GM12878 (cell line): ENCODE measurements around the gene KRTAP5-6. TPM values are rescaled to one million over a fixed set of nuclear protein-coding genes. Genes with fewer than 3 reads are reported as not detected.

Source experiments
- ATAC-seq: fragments of 200-7000 bp; cut with Tn5 transposase; 3 replicates; pipeline ENCODE4 v1.9.1; 2020; ENCODE audit warnings: mild to moderate bottlenecking, moderate library complexity
- BruUV-seq: library from RNA; stranded (reverse); fragments of 400-500 nt; replicated peaks from 2 replicates; lab custom pipeline; 2021; lab: Mats Ljungman, UMichigan
- CTCF ChIA-PET: fragments of 300-600 bp; sonication (Branson Sonifier 250); formaldehyde crosslinking; extraction: SDS; loops from one replicate; lab custom pipeline; 2021; ENCODE audit warnings: inconsistent platforms; lab: Yijun Ruan, JAX
- POLR2A ChIA-PET: fragments of 350-600 bp; formaldehyde crosslinking; extraction: SDS; loops from one replicate; lab custom pipeline; 2021; ENCODE audit warnings: inconsistent platforms; lab: Charles Lee
- RAD21 ChIA-PET: fragments of 300-600 bp; sonication (Branson Sonifier 250); formaldehyde crosslinking; loops from one replicate; lab custom pipeline; 2023; ENCODE audit warnings: antibody characterized with exemption; ENCODE audit not compliant: unreplicated experiment; lab: Charles Lee
- SMC1A ChIA-PET: fragments of 300-600 bp; sonication (Branson Sonifier 250); formaldehyde crosslinking; loops from one replicate; lab custom pipeline; 2023; ENCODE audit not compliant: unreplicated experiment, uncharacterized antibody; lab: Charles Lee
- DNase-seq: peaks from one replicate; pipeline ENCODE4 v3.0.0-alpha.2; 2011; ENCODE audit warnings: low read depth, low spot score
- FAIRE-seq: peaks from 3 replicates; lab custom pipeline; 2011; peaks lifted over from hg19 to GRCh38; lab: Jason Lieb, UNC
- H2AFZ ChIP-seq: 2 replicates; pipeline ENCODE4 v1.6.0; 2011; ENCODE audit warnings: low read depth, low read length, control low read depth; ENCODE audit not compliant: control insufficient read depth
- H3K27ac ChIP-seq: 2 replicates; pipeline ENCODE4 v1.5.1; 2011; ENCODE audit warnings: control low read depth; ENCODE audit not compliant: control insufficient read depth, insufficient read depth
- H3K27me3 ChIP-seq, 2 experiments: replicated peaks in 1 of 2; 2 replicates each; pipeline versions ENCODE4 v1.6.0 to v1.6.1; 2011; ENCODE audit warnings: low read length in 1 of 2; ENCODE audit not compliant: control insufficient read depth in 2 of 2, insufficient read depth in 2 of 2
- H3K36me3 ChIP-seq, 2 experiments: 2 replicates each; pipeline ENCODE4 v1.5.1; 2011; ENCODE audit warnings: low read length in 1 of 2; ENCODE audit not compliant: control insufficient read depth in 2 of 2, insufficient read depth in 2 of 2
- H3K4me1 ChIP-seq: 2 replicates; pipeline ENCODE4 v1.6.1; 2011; ENCODE audit warnings: mild to moderate bottlenecking, low read length, moderate library complexity, mixed read lengths; ENCODE audit not compliant: control insufficient read depth, insufficient read depth
- H3K4me2 ChIP-seq: 2 replicates; pipeline ENCODE4 v1.6.0; 2011; ENCODE audit warnings: control low read depth; ENCODE audit not compliant: control insufficient read depth, insufficient read depth
- H3K4me3 ChIP-seq: fragments of 200-600 bp; sonication (generic); 2 replicates; pipeline ENCODE4 v1.5.1; 2016
- H3K79me2 ChIP-seq: 2 replicates; pipeline ENCODE4 v1.6.0; 2011; ENCODE audit warnings: low read length; ENCODE audit not compliant: control insufficient read depth, insufficient read depth
- H3K9ac ChIP-seq: 2 replicates; pipeline ENCODE4 v1.8.0; 2011; ENCODE audit warnings: low read length, control low read depth, mixed read lengths; ENCODE audit not compliant: control insufficient read depth, insufficient read depth
- H3K9me3 ChIP-seq: replicated peaks from 3 replicates; pipeline ENCODE4 v1.5.1; 2011; ENCODE audit warnings: mild to moderate bottlenecking, low read length; ENCODE audit not compliant: control insufficient read depth, insufficient read depth
- H4K20me1 ChIP-seq: 2 replicates; pipeline ENCODE4 v1.6.0; 2011; ENCODE audit not compliant: control insufficient read depth, insufficient read depth
- BCL3 ChIP-seq: IDR thresholded peaks from 2 replicates; pipeline ENCODE4 v1.6.1; 2011; ENCODE audit warnings: borderline replicate concordance, low read depth, mild to moderate bottlenecking, moderate library complexity, low read length; ENCODE audit not compliant: insufficient read depth, poor library complexity, severe bottlenecking
- CHD1 ChIP-seq: IDR thresholded peaks from 2 replicates; pipeline ENCODE4 v1.6.1; 2012; ENCODE audit warnings: low read depth, low read length, improper control_type of control experiment
- HCFC1 ChIP-seq: fragments of 150-350 bp; IDR thresholded peaks from 2 replicates; pipeline ENCODE4 v1.6.1; 2014; ENCODE audit warnings: low read length
- NFIC ChIP-seq: IDR thresholded peaks from 2 replicates; pipeline ENCODE4 v1.6.1; 2012; ENCODE audit warnings: low read depth, mild to moderate bottlenecking, inconsistent platforms, low read length, moderate library complexity
- PAX5 ChIP-seq: IDR thresholded peaks from 2 replicates; pipeline ENCODE4 v1.6.1; 2011; ENCODE audit warnings: low read depth, low read length, borderline replicate concordance
- PRDM15 ChIP-seq: fragments of 450-650 bp; formaldehyde crosslinking; IDR thresholded peaks from 2 replicates; pipeline ENCODE4 v1.4.0; 2020; ENCODE audit warnings: mild to moderate bottlenecking, moderate library complexity
- RAD21 ChIP-seq: IDR thresholded peaks from 2 replicates; pipeline ENCODE4 v1.6.1; 2011; ENCODE audit warnings: mild to moderate bottlenecking, low read depth, low read length, moderate library complexity; ENCODE audit not compliant: insufficient read depth
- RB1 ChIP-seq: fragments of 450-650 bp; formaldehyde crosslinking; IDR thresholded peaks from 2 replicates; pipeline ENCODE4 v1.6.1; 2017; ENCODE audit warnings: mild to moderate bottlenecking, borderline replicate concordance
- RBBP5 ChIP-seq: fragments of 200-600 bp; sonication (generic); conservative IDR thresholded peaks from 2 replicates; pipeline ENCODE4 v1.6.1; 2016
- WGBS: methylation state at CpG from one replicate; pipeline ENCODE4 v1.1.6; 2016; ENCODE audit warnings: low lambda C conversion rate; ENCODE audit not compliant: insufficient replicate concordance, insufficient coverage; ENCODE audit errors: missing lambda C conversion rate; 5-methylcytosine and 5-hydroxymethylcytosine counted together
- in situ Hi-C: fragments of 300-500 bp; cut with MboI; formaldehyde crosslinking; loops from 9 replicates; pipeline ENCODE4 v1.14.3; 2018; ENCODE audit warnings: mixed read lengths
- intact Hi-C: fragments of 100-400 bp; cut with micrococcal nuclease; formaldehyde crosslinking; loops from one replicate; pipeline ENCODE4 v1.14.2; 2022; ENCODE audit not compliant: unreplicated experiment
- polyA plus RNA-seq, 11 experiments: library from polyadenylated mRNA; depleted of rRNA in 4 of 11; unstranded in 6 of 11; stranded (reverse) in 5 of 11; fragments of >200 nt; fragmentation: Nextera tagmentation in 4 of 11; fragmentation: Illumina TruSeq in 1 of 11; extraction: Ambion mirVana in 4 of 11; extraction: Trizol in 1 of 11; gene quantifications; 1 replicate in 1 of 11; 2 replicates in 10 of 11; pipeline versions ENCODE4 v1.2.1 to v1.2.3, GENCODE V29; 2011 to 2016; ENCODE audit warnings: inconsistent platforms in 2 of 11, missing spikeins in 2 of 11, low read depth in 1 of 11
- total RNA-seq, 4 experiments: library from RNA; depleted of rRNA in 3 of 4; stranded (reverse); fragments of >200 nt in 3 of 4; fragmentation: Illumina TruSeq in 1 of 4; extraction: Trizol in 1 of 4; gene quantifications; 2 replicates each; pipeline versions ENCODE4 v1.2.1 to v1.2.3, GENCODE V29; 2013 to 2021
- TF ChIP-seq, protein P1 (sequence below): fragments of 450-650 bp; IDR thresholded peaks from 2 replicates; pipeline ENCODE4 v1.6.1; 2017; ENCODE audit warnings: borderline replicate concordance
- TF ChIP-seq, protein P2 (sequence below): IDR thresholded peaks from 2 replicates; pipeline ENCODE4 v1.6.1; 2012; ENCODE audit warnings: mild to moderate bottlenecking, low read depth, low read length
- TF ChIP-seq, protein P3 (sequence below): IDR thresholded peaks from 2 replicates; pipeline ENCODE4 v1.6.1; 2012; ENCODE audit warnings: low read depth, low read length, improper control_type of control experiment

KRTAP5-6 gene
- total and polyA plus RNA-seq, 10 of the 15 experiments (the other 5 are each of a cell fraction or from before 2014, with no cell fraction given) = not detected

DNA sequence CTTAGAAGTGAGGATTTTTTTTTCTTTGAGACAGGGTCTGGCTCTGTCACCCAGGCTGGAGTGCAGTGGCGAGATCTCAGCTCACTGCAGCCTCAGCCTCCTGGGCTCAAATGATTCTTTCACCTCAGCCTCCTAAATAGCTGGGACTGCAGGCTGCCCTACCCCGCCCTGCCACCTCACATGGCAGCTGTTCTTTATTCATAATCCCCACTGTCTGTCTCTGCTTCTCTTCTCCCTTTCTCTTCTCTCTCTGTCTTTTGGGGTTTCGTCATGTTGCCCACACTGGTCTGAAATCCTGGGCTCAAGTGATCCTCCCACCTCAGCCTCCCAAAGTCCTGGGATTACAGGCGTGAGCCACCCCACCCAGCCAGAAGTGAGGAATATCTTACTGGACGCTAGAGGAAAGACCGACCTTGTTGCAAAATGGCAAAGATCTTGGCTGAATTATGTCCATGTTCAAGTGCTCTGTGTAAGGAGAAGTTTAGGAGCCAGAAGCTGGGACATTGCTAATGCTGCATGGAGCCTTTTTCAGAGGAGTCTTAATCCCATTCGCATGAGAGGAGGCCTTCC lies 45.5 kb upstream of the KRTAP5-6 start:
- FAIRE-seq (no peak), DNase-seq (no peak), ATAC-seq (no peak)
- 17% methylated on average over 7 of the region's 7 CpGs for WGBS
- Histone ChIP-seq H3K4me1 (no peaks in the 10 kb centered on the region), H3K27me3 (peaks cover 0 to 3% of the 10 kb centered on the region in 2 experiments; a peak in 2 of 4 replicates), H3K9ac (no peak overlapping the region), H4K20me1 (no peaks in the 10 kb centered on the region), H3K4me3 (no peak overlapping the region), H3K36me3 (no peaks in the 10 kb centered on the region), H3K79me2 (no peaks in the 10 kb centered on the region), H3K9me3 (no peaks in the 10 kb centered on the region), H2AFZ (no peak overlapping the region), H3K27ac (no peak overlapping the region), H3K4me2 (no peak overlapping the region)
- CTCF ChIA-PET = interaction anchor here (1.2 to 3.7 kb wide), 5 partner anchors 12 to 500 kb away, joined by 4 to 56 read pairs (median 10); partner anchors contain the start of gene SYT8
- in situ Hi-C loops (no loop called here), intact Hi-C loops (loop anchor here (5.0 kb wide), 2 partner anchors 41 to 181 kb away; partner anchors contain the start of gene SYT8)
- RAD21 ChIA-PET = interaction anchor here (2.1 kb wide), 1 partner anchor 181 kb away, joined by 8 read pairs; no protein-coding TSS in a partner anchor
- no TSS peak for BruUV-seq
- POLR2A ChIA-PET = no interaction called here
- SMC1A ChIA-PET = interaction anchor here (0.5 kb wide), 1 partner anchor 51 kb away, joined by 3 read pairs; no protein-coding TSS in a partner anchor
- no peak for TF ChIP-seq RB1
- TF ChIP-seq, protein P1, sequence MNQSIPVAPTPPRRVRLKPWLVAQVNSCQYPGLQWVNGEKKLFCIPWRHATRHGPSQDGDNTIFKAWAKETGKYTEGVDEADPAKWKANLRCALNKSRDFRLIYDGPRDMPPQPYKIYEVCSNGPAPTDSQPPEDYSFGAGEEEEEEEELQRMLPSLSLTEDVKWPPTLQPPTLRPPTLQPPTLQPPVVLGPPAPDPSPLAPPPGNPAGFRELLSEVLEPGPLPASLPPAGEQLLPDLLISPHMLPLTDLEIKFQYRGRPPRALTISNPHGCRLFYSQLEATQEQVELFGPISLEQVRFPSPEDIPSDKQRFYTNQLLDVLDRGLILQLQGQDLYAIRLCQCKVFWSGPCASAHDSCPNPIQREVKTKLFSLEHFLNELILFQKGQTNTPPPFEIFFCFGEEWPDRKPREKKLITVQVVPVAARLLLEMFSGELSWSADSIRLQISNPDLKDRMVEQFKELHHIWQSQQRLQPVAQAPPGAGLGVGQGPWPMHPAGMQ = no peak
- TF ChIP-seq RBBP5 = no peak
- TF ChIP-seq BCL3 = no peak
- no peak for TF ChIP-seq RAD21
- no peak for TF ChIP-seq NFIC
- no peak for TF ChIP-seq HCFC1
- TF ChIP-seq CHD1 = no peak
- TF ChIP-seq PRDM15 (CRISPR knock-in tag) = no peak
- TF ChIP-seq PAX5 = no peak
- TF ChIP-seq, protein P2, sequence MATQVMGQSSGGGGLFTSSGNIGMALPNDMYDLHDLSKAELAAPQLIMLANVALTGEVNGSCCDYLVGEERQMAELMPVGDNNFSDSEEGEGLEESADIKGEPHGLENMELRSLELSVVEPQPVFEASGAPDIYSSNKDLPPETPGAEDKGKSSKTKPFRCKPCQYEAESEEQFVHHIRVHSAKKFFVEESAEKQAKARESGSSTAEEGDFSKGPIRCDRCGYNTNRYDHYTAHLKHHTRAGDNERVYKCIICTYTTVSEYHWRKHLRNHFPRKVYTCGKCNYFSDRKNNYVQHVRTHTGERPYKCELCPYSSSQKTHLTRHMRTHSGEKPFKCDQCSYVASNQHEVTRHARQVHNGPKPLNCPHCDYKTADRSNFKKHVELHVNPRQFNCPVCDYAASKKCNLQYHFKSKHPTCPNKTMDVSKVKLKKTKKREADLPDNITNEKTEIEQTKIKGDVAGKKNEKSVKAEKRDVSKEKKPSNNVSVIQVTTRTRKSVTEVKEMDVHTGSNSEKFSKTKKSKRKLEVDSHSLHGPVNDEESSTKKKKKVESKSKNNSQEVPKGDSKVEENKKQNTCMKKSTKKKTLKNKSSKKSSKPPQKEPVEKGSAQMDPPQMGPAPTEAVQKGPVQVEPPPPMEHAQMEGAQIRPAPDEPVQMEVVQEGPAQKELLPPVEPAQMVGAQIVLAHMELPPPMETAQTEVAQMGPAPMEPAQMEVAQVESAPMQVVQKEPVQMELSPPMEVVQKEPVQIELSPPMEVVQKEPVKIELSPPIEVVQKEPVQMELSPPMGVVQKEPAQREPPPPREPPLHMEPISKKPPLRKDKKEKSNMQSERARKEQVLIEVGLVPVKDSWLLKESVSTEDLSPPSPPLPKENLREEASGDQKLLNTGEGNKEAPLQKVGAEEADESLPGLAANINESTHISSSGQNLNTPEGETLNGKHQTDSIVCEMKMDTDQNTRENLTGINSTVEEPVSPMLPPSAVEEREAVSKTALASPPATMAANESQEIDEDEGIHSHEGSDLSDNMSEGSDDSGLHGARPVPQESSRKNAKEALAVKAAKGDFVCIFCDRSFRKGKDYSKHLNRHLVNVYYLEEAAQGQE = no peak
- TF ChIP-seq, protein P3, sequence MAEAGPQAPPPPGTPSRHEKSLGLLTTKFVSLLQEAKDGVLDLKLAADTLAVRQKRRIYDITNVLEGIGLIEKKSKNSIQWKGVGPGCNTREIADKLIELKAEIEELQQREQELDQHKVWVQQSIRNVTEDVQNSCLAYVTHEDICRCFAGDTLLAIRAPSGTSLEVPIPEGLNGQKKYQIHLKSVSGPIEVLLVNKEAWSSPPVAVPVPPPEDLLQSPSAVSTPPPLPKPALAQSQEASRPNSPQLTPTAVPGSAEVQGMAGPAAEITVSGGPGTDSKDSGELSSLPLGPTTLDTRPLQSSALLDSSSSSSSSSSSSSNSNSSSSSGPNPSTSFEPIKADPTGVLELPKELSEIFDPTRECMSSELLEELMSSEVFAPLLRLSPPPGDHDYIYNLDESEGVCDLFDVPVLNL = no peak
